ENCODE measurements around the gene UVSSA.

Gene UVSSA, protein sequence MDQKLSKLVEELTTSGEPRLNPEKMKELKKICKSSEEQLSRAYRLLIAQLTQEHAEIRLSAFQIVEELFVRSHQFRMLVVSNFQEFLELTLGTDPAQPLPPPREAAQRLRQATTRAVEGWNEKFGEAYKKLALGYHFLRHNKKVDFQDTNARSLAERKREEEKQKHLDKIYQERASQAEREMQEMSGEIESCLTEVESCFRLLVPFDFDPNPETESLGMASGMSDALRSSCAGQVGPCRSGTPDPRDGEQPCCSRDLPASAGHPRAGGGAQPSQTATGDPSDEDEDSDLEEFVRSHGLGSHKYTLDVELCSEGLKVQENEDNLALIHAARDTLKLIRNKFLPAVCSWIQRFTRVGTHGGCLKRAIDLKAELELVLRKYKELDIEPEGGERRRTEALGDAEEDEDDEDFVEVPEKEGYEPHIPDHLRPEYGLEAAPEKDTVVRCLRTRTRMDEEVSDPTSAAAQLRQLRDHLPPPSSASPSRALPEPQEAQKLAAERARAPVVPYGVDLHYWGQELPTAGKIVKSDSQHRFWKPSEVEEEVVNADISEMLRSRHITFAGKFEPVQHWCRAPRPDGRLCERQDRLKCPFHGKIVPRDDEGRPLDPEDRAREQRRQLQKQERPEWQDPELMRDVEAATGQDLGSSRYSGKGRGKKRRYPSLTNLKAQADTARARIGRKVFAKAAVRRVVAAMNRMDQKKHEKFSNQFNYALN

DNA sequence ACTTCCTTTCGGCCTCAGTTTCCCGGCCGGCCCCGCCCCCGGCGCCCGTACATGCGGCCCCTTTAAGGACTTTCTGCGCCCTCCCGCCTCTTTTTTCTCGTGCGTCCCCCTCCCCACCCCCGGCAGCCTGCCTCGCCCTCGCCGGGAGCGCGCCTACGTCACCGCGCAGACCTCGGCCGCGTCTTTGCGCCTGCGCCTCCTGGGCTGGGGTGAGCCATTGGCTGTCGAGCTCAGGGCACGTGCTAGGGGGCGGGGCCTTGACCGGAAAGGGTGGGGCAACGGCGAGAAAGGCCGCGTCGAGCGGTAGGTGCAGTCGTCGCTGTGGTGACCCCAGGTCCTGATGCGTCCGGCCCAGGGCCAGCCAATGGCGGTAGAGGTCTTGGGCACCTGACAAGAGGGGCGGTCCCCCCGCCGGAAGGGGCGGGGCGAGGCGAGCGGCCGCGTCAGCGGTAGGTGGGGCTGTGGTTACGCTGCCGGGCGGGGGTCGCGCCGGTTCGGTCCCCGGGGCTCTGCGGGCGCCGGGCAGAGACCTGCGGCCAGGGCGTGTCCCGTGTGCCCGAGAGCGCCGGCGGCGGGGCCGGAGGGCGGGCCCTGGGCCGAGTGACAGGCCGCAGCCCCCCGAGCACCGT, at the start of gene UVSSA:
TSS of gene UVSSA (plus strand) at position 428 of the 629 bp plus-strand sequence. CDS start 884 bp downstream, outside the sequence.
- H3K27ac ChIP-seq (ENCODE audit: low read depth, low read length): peak within 1 kb of the TSS; percentile 82
- H3K9ac ChIP-seq (ENCODE audit: low read length): peak within 1 kb of the TSS; percentile 87
- H3K9me3 ChIP-seq (ENCODE audit: control insufficient read depth, insufficient read depth, low read depth, low read length): no peaks in the 10 kb centered on the region
- H3K4me3 ChIP-seq (ENCODE audit: low read depth, low read length): peak within 1 kb of the TSS; percentile 79
- H3K27me3 ChIP-seq (ENCODE audit: control insufficient read depth, insufficient read depth, low read length): no peaks in the 10 kb centered on the region
- peaks cover 10% of the 10 kb centered on the region for H3K4me1 ChIP-seq (ENCODE audit: control insufficient read depth, insufficient read depth, low read length)
- H3K36me3 ChIP-seq (ENCODE audit: control insufficient read depth, insufficient read depth, low read length): peaks cover 18% of the 10 kb centered on the region

DNA sequence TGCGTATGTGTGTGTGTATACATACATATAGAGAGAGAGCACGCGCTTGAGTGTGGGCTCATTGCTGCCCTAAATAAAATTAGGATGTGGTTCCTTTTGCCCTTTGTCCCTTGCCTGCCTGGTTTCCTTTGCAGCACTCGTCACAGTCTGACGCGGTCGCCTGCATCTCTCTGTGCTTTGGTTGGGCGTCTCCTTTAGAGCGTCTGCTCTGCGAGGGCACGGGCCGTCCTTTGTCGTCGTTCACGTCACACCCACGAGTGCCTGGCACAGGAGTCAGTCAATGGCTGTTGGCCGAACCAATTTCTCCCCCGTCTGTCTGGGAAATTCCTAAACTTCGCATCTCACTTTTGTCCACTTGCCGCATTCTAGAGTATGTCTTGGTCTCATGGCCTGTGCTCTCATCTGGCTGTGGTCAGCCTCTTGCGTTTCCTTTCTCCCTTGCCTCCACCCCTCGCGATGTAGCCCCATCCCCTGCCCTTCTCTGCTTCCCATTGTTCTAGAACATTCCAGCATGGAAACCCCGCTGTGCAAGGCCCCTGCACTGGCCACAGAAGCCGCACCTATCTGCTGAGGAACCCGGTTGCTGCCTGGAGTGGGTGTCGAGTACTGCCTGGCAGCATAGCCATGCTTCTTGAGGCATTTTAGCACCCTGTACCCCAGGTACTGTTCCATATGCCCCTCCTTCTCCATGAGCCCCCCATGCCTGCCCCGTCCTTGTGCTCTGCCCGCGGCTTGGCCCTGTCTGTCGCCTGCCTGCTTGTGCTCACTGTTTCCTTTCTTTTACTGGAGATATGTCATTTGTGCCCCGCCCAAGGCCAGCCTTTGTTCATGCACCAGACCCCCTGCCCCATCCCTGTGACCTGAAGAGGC, 49.3 kb upstream of the UVSSA start:
- H3K4me1 ChIP-seq (ENCODE audit: control insufficient read depth, insufficient read depth, low read length): peaks cover 28% of the 10 kb centered on the region
- H3K36me3 ChIP-seq (ENCODE audit: control insufficient read depth, insufficient read depth, low read length): peaks cover 47% of the 10 kb centered on the region

DNA sequence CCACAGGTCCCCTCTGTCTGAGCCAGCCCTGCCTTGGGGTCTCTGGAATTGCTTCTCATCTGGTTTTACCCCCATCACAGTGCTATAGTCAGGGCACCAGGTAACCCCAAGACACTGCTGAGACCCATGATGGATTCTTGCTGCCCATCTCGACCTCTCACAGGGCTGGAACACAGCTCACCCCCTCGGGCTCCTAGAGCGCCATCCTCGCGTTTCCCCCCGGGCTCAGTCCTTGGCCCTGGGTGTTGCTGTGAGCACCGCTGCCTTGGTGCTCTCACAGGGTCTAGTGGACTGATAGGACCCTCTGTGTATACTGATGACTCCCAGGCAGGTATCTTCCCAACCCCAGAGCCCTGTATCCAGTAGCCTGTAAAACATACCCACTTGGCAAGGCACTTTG, 48.5 kb upstream of the UVSSA start:
- no peak overlapping the region for H3K9ac ChIP-seq (ENCODE audit: low read length)
- no peaks in the 10 kb centered on the region for H3K27me3 ChIP-seq (ENCODE audit: control insufficient read depth, insufficient read depth, low read length)
- H3K9me3 ChIP-seq (ENCODE audit: control insufficient read depth, insufficient read depth, low read depth, low read length): no peaks in the 10 kb centered on the region
- H3K27ac ChIP-seq (ENCODE audit: low read depth, low read length): no peak overlapping the region
- H3K36me3 ChIP-seq (ENCODE audit: control insufficient read depth, insufficient read depth, low read length): peaks cover 47% of the 10 kb centered on the region
- H3K4me3 ChIP-seq (ENCODE audit: low read depth, low read length): no peak overlapping the region
- peaks cover 26% of the 10 kb centered on the region for H3K4me1 ChIP-seq (ENCODE audit: control insufficient read depth, insufficient read depth, low read length)

More for the DNA sequence above, 49.3 kb upstream of the UVSSA start:
- H3K9me3 ChIP-seq (ENCODE audit: control insufficient read depth, insufficient read depth, low read depth, low read length): no peaks in the 10 kb centered on the region
- H3K27me3 ChIP-seq (ENCODE audit: control insufficient read depth, insufficient read depth, low read length): no peaks in the 10 kb centered on the region
- H3K9ac ChIP-seq (ENCODE audit: low read length): no peak overlapping the region
- H3K27ac ChIP-seq (ENCODE audit: low read depth, low read length): no peak overlapping the region
- H3K4me3 ChIP-seq (ENCODE audit: low read depth, low read length): no peak overlapping the region

DNA sequence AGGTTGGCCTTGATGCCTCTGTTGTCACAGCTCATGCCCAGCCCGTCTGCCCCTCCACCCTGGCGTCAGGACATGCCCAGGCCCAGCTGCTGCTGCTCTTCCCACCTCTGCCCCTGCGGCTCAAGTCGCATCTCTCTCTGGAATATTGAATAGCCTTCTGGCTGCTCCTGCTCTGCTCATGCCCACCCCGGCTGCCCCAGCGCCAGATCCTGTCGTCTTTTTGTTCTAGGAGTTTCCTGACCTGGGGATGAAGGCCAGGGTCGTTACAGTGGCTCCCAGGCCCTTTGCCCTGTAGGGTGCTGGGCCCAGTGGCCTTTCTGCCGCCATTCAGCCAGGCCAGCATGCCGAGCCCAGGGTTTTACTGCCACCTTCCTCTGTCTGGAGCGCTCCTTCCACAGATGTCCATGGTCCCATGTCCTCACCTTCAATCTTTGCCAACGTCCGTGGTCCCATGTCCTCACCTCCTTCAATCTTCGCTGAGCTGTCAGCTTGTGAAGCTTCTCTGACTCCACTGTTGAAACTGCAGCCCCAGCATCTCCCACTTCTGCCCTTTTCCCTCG, 47.6 kb upstream of the UVSSA start:
- H3K9ac ChIP-seq (ENCODE audit: low read length): no peak overlapping the region
- no peaks in the 10 kb centered on the region for H3K27me3 ChIP-seq (ENCODE audit: control insufficient read depth, insufficient read depth, low read length)
- no peak overlapping the region for H3K27ac ChIP-seq (ENCODE audit: low read depth, low read length)
- peaks cover 17% of the 10 kb centered on the region for H3K4me1 ChIP-seq (ENCODE audit: control insufficient read depth, insufficient read depth, low read length)
- peaks cover 43% of the 10 kb centered on the region for H3K36me3 ChIP-seq (ENCODE audit: control insufficient read depth, insufficient read depth, low read length)
- H3K4me3 ChIP-seq (ENCODE audit: low read depth, low read length): no peak overlapping the region
- H3K9me3 ChIP-seq (ENCODE audit: control insufficient read depth, insufficient read depth, low read depth, low read length): no peaks in the 10 kb centered on the region

DNA sequence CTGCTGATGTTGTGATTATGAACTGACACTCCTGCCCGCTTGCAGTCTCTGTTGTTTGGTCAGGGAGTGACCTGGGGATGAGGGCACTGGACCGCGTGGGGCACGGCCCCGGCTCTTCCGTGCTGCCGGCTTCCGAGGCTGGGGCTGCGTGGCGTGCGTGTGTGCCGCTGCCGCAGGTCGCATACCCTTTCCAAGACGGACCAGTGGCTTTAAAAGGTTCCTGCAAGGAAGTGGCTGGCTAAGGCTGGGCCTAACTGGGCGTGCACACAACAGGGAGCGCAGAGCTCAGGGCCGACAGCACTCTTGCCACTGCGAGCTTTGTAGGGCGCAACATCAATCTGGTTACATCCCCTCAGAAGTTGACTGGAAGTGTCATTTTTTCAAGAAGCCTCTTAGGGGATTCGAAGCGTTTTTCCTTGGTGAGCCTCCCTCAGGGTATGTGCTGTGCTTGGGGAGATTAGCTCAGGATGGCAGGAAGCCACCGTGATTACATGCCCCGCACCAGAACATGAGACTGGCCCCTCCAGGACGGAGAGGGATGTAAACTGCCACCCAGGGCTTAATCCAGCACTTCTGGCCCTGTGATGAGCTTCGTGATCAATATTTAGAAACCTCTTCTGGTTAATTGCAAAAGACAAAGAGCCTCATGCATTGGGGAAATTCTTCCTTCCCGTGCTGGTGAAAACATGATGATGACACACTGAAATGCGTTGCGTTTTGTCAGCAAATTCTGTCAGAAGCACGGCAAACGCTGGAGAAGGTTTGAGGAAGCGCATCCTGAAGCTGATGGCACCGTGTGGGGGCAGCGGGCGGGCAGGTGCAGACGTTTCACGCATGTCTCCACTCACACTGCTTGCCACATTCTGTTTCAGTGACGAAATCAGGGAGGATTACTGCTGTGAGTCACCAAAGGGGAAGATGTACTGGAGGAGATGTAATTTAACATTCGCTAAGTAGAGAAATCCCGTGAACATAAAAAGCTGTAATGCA, 46.2 kb upstream of the UVSSA start:
- H3K9me3 ChIP-seq (ENCODE audit: control insufficient read depth, insufficient read depth, low read depth, low read length): no peaks in the 10 kb centered on the region
- H3K36me3 ChIP-seq (ENCODE audit: control insufficient read depth, insufficient read depth, low read length): peaks cover 43% of the 10 kb centered on the region
- no peak overlapping the region for H3K4me3 ChIP-seq (ENCODE audit: low read depth, low read length)
- no peaks in the 10 kb centered on the region for H3K27me3 ChIP-seq (ENCODE audit: control insufficient read depth, insufficient read depth, low read length)
- H3K4me1 ChIP-seq (ENCODE audit: control insufficient read depth, insufficient read depth, low read length): peaks cover 13% of the 10 kb centered on the region
- H3K27ac ChIP-seq (ENCODE audit: low read depth, low read length): no peak overlapping the region
- no peak overlapping the region for H3K9ac ChIP-seq (ENCODE audit: low read length)

DNA sequence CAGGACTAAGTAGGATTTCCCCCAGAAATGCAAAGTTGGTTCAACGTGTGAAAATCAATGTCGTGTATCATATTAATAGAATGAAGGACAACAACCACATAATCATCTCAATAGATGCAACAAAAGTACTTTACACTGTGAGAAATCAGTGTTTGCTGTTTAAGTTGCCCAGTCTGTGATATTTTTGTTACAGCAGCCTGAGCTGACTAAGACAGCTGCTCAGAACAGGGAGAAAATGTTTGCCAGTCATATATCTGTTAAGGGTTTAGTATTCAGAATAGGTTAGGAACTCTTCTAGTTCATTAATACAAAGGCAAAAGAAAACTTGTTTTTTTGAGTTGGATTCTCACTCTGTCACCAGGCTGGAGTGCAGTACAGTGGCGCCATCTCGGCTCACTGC, 44.8 kb upstream of the UVSSA start:
- Histone ChIP-seq H3K27ac (ENCODE audit: low read depth, low read length) (no peak overlapping the region), H3K9ac (ENCODE audit: low read length) (no peak overlapping the region), H3K9me3 (ENCODE audit: control insufficient read depth, insufficient read depth, low read depth, low read length) (no peaks in the 10 kb centered on the region), H3K4me3 (ENCODE audit: low read depth, low read length) (no peak overlapping the region), H3K36me3 (ENCODE audit: control insufficient read depth, insufficient read depth, low read length) (peaks cover 35% of the 10 kb centered on the region), H3K4me1 (ENCODE audit: control insufficient read depth, insufficient read depth, low read length) (peaks cover 10% of the 10 kb centered on the region), H3K27me3 (ENCODE audit: control insufficient read depth, insufficient read depth, low read length) (no peaks in the 10 kb centered on the region)

DNA sequence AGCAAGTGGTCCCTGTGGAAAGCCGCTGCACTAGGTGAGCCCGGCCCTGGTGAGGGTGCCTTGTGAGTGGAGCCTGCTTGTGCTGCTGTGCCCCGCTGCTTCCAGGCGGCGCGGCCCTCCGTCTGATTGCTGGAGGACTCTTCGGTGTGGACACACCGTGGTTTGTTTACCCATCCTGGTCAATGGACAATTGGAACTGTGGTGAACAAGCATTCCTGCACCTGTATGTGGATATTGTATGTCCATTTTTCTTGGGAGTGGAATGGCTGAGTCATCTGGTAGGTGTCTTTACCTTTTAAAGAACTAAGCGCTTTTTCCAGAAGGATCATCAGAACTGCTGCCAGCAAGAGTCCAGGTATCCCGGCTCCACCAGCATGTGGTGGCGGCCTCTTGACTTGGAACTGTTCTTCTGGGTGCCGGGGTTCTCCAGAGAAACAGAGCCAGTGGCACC, 41.7 kb upstream of the UVSSA start:
- Histone ChIP-seq H3K9me3 (ENCODE audit: control insufficient read depth, insufficient read depth, low read depth, low read length) (no peaks in the 10 kb centered on the region), H3K27ac (ENCODE audit: low read depth, low read length) (no peak overlapping the region), H3K9ac (ENCODE audit: low read length) (no peak overlapping the region), H3K36me3 (ENCODE audit: control insufficient read depth, insufficient read depth, low read length) (peaks cover 9% of the 10 kb centered on the region), H3K4me3 (ENCODE audit: low read depth, low read length) (no peak overlapping the region), H3K4me1 (ENCODE audit: control insufficient read depth, insufficient read depth, low read length) (peaks cover 18% of the 10 kb centered on the region), H3K27me3 (ENCODE audit: control insufficient read depth, insufficient read depth, low read length) (no peaks in the 10 kb centered on the region)

DNA sequence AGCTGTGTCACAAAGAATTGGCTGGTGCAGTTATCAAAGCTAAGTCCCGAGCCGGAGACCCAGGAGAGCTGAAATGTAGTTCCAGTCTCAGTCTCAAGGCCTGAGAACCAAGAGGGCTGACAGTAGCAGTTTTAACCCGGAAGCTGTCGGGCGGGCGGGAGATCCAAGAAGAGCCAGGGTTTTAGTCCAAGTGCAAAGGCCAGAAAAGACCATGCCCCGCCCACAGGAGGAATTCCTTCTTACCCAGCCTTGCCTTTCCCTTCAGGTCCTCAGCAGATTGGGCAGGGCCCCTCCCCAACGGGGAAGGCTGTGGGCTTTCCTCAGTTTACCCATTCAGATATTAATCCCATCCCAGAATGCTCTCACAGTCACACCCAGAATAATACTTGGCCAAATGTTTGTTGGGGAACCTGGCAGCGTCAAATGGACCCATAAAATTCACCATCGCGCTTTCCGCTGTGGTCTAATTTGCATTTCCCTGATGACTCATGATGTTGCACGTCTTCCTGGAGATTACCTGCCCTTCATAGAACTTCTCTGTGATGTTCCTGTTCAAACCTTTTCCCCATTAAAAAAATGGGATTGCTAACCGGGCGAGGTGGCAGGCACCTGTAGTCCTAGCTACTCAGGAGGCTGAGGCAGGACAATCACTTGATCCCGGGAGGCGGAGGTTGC, 41.1 kb upstream of the UVSSA start:
- Histone ChIP-seq H3K27ac (ENCODE audit: low read depth, low read length) (no peak overlapping the region), H3K4me1 (ENCODE audit: control insufficient read depth, insufficient read depth, low read length) (peaks cover 19% of the 10 kb centered on the region), H3K9me3 (ENCODE audit: control insufficient read depth, insufficient read depth, low read depth, low read length) (no peaks in the 10 kb centered on the region), H3K36me3 (ENCODE audit: control insufficient read depth, insufficient read depth, low read length) (peaks cover 3% of the 10 kb centered on the region; the same call in 1 of the 2 replicates), H3K9ac (ENCODE audit: low read length) (no peak overlapping the region), H3K4me3 (ENCODE audit: low read depth, low read length) (no peak overlapping the region), H3K27me3 (ENCODE audit: control insufficient read depth, insufficient read depth, low read length) (no peaks in the 10 kb centered on the region)

DNA sequence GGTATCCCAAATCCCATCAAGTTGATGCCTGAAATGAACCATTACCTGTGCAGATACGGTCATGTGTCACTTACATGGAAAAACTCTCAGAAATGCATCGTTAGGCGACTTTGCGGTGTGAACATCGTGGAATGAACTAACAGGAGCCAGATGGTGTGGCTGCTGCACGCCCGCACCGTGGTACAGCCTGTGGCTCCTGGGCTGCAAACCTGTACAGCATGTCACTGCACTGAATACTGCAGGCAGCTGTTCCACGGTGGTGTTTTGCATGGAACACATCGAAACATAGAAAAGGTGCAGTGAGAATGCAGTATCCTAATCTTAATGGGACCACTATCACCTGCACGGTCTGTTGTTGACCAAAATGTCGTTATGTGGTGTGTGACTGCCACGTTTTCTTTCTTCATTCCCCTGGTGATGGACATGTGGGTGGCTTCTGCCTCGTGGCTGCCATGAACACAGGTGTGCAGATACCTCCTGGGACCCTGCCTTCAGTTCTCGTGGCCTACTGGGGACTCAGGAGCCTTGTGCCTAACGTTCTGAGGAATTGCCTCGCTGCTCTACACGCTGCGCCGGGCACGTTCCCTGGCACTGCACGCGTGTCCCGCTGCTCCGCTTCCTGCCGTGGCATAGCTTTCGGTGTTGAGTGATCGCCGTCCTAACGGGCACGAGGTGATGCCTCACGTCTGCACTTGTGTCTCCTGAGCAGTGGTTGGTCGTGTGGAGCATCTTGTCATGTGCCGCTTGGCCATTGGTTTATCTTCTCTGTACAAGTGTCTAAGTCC, 38.9 kb upstream of the UVSSA start:
- no peaks in the 10 kb centered on the region for H3K27me3 ChIP-seq (ENCODE audit: control insufficient read depth, insufficient read depth, low read length)
- H3K27ac ChIP-seq (ENCODE audit: low read depth, low read length): no peak overlapping the region
- no peak overlapping the region for H3K9ac ChIP-seq (ENCODE audit: low read length)
- peaks cover 17% of the 10 kb centered on the region for H3K36me3 ChIP-seq (ENCODE audit: control insufficient read depth, insufficient read depth, low read length)
- no peaks in the 10 kb centered on the region for H3K9me3 ChIP-seq (ENCODE audit: control insufficient read depth, insufficient read depth, low read depth, low read length)
- no peak overlapping the region for H3K4me3 ChIP-seq (ENCODE audit: low read depth, low read length)
- H3K4me1 ChIP-seq (ENCODE audit: control insufficient read depth, insufficient read depth, low read length): peaks cover 19% of the 10 kb centered on the region
